Mucosa of descending colon (tissue), 3 donors: ENCODE results near the gene PDE2A. TPM values are rescaled to one million over a fixed set of nuclear protein-coding genes. Genes with fewer than 3 reads are reported as not detected.

Experiments used
- ATAC-seq: fragments of 200-7000 bp; cut with Tn5 transposase; one replicate; pipeline ENCODE4 v1.9.1; 2020; ENCODE audit warnings: mild to moderate bottlenecking, moderate library complexity
- DNase-seq, 3 donors: peaks; one replicate each; pipeline ENCODE4 v3.0.0-alpha.2; 2020
- H3K36me3 ChIP-seq: fragments of 200-600 bp; one replicate; pipeline ENCODE4 v1.8.0; 2021; ENCODE audit warnings: low read depth, mild to moderate bottlenecking
- H3K4me1 ChIP-seq: fragments of 200-600 bp; one replicate; pipeline ENCODE4 v1.8.0; 2021; ENCODE audit warnings: low read depth, mild to moderate bottlenecking
- H3K4me3 ChIP-seq: fragments of 200-600 bp; one replicate; pipeline ENCODE4 v1.8.0; 2021; ENCODE audit warnings: mild to moderate bottlenecking
- H3K9me3 ChIP-seq: fragments of 200-600 bp; one replicate; pipeline ENCODE4 v1.8.0; 2021; ENCODE audit warnings: mild to moderate bottlenecking
- CTCF ChIP-seq: fragments of 200-600 bp; IDR thresholded peaks from one replicate; pipeline ENCODE4 v1.8.0; 2022; ENCODE audit warnings: antibody characterized with exemption, mild to moderate bottlenecking
- intact Hi-C, 2 donors: fragments of 100-400 bp; cut with DNase I in 1 of 2; cut with micrococcal nuclease in 1 of 2; formaldehyde crosslinking; loops; one replicate each; pipeline versions ENCODE4 v1.11.0 to v1.11.1; 2022; cut with DNase I, micrococcal nuclease
- long read RNA-seq, 2 donors: library from polyadenylated mRNA; unstranded; transcript quantifications; one replicate each; pipeline ENCODE4 v2.0.0, GENCODE V29; 2019 to 2021
- total RNA-seq, 3 donors: library from RNA; stranded (reverse); fragmentation: NEBNext Ultra II Directional in 2 of 3; extraction: Animal tissue kit (Norgen Biotek cat#: 25700) in 2 of 3; gene quantifications; one replicate each; pipeline versions ENCODE4 v1.2.1 to v1.2.4, GENCODE V29; 2021 to 2023
- donor health status: DM: no; HTN: no; CAD: no; lungs with moderate emphysema.
- donor health status: DM: no; HTN: no; CAD: no.
- donor health status: DM: no; HTN: yes; CAD: no.

PDE2A gene
- total RNA-seq = 10 to 100 TPM in 1 of 3 donors, 1 to 10 TPM in 2; 7.0 to 45.9 (median 9.6) TPM
- long read RNA-seq, donor 1, full-length matches to known transcripts = 19 of 46 reads
- long read RNA-seq, donor 1, partial matches to known transcripts = 16 of 46 reads
- long read RNA-seq, donor 1, other reads (novel, unspliced or antisense) = 11 of 46 reads
- long read RNA-seq, donor 2, partial matches to known transcripts = 2 of 2 reads
- long read RNA-seq, donor 2, other reads (novel, unspliced or antisense) = 0 of 2 reads

GRCh38 chr11:72673943-72674828 lies at the start of gene PDE2A:
Gene PDE2A, minus strand, starts transcription at chr11:72674422. Its CDS starts 215 bp downstream, at chr11:72674207.
- no peak for TF ChIP-seq CTCF
- intact Hi-C loops = no loop called here
- no peak for ATAC-seq
- Histone ChIP-seq H3K36me3 (no peaks in the 10 kb centered on the region), H3K4me1 (no peaks in the 10 kb centered on the region), H3K9me3 (no peaks in the 10 kb centered on the region), H3K4me3 (no peak within 1 kb of the TSS)
- no peak for DNase-seq

- DNase-seq (no peak), ATAC-seq (no peak)
- Histone ChIP-seq H3K4me3 (no peak overlapping the region), H3K36me3 (no peaks in the 10 kb centered on the region), H3K9me3 (no peaks in the 10 kb centered on the region), H3K4me1 (peaks cover 24% of the 10 kb centered on the region)
- TF ChIP-seq CTCF = no peak
- intact Hi-C loops = loop anchor here (5.0 to 10.0 kb wide), 2 partner anchors 69 to 71 kb away; partner anchors contain the start of gene STARD10 (in 2 of the 2)
Measured at GRCh38 chr11:72723508-72723907, 49.3 kb upstream of the PDE2A start.

- Histone ChIP-seq H3K4me1 (peaks cover 24% of the 10 kb centered on the region), H3K9me3 (no peaks in the 10 kb centered on the region), H3K4me3 (peak overlapping the region; percentile 46), H3K36me3 (no peaks in the 10 kb centered on the region)
- peak; percentile 87 for ATAC-seq
- TF ChIP-seq CTCF = no peak
- peak; percentile 92 to 93 (median 92) for DNase-seq
- intact Hi-C loops = loop anchor here (5.0 to 10.0 kb wide), 2 partner anchors 70 to 73 kb away; partner anchors contain the start of gene STARD10 (in 2 of the 2)
Measured at GRCh38 chr11:72722050-72722748, 48.0 kb upstream of the PDE2A start.

GRCh38 chr11:72721689-72722049 lies 47.4 kb upstream of the PDE2A start:
- Histone ChIP-seq H3K4me3 (peak overlapping the region; percentile 46), H3K9me3 (no peaks in the 10 kb centered on the region), H3K4me1 (peaks cover 24% of the 10 kb centered on the region), H3K36me3 (no peaks in the 10 kb centered on the region)
- peak; percentile 67 to 71 (median 70) for DNase-seq
- TF ChIP-seq CTCF = no peak
- ATAC-seq = peak; percentile 57
- intact Hi-C loops = loop anchor here (5.0 to 10.0 kb wide), 2 partner anchors 71 to 73 kb away; partner anchors contain the start of gene STARD10 (in 2 of the 2)

GRCh38 chr11:72721276-72721675 lies 47.1 kb upstream of the PDE2A start:
- Histone ChIP-seq H3K4me3 (peak overlapping the region; percentile 46), H3K9me3 (no peaks in the 10 kb centered on the region), H3K36me3 (no peaks in the 10 kb centered on the region), H3K4me1 (peaks cover 24% of the 10 kb centered on the region)
- intact Hi-C loops = loop anchor here (5.0 to 10.0 kb wide), 2 partner anchors 71 to 74 kb away; partner anchors contain the start of gene STARD10 (in 2 of the 2)
- DNase-seq (no peak), ATAC-seq (no peak)
- TF ChIP-seq CTCF = no peak
